WTC11 (cell line): Measurements from ENCODE around the gene STN1. TPM values are rescaled to one million over a fixed set of nuclear protein-coding genes. Genes with fewer than 3 reads are reported as not detected.

Source experiments
- ATAC-seq: fragments of 200-7000 bp; cut with Tn5 transposase; 2 replicates; pipeline ENCODE4 v1.10.0; 2021; ENCODE audit warnings: mild to moderate bottlenecking, moderate library complexity
- CTCF ChIA-PET: fragments of 300-600 bp; sonication (Branson Sonifier 250); formaldehyde crosslinking; loops from one replicate; lab custom pipeline; 2021; ENCODE audit warnings: antibody characterized with exemption; lab: Charles Lee
- POLR2A ChIA-PET: fragments of 350-600 bp; sonication (Branson Sonifier 250); formaldehyde crosslinking; loops from one replicate; lab custom pipeline; 2021; ENCODE audit warnings: antibody characterized with exemption; lab: Charles Lee
- DNase-seq: peaks from one replicate; pipeline ENCODE4 v3.0.0; 2021; ENCODE audit warnings: low spot score
- H3K27ac Mint-ChIP-seq: 2 replicates; pipeline ENCODE4 v1.8.0; 2021; ENCODE audit warnings: mixed read lengths
- H3K27me3 Mint-ChIP-seq: 2 replicates; pipeline ENCODE4 v1.8.0; 2021; ENCODE audit warnings: low read depth, mild to moderate bottlenecking, moderate library complexity, mixed read lengths
- H3K36me3 Mint-ChIP-seq: 2 replicates; pipeline ENCODE4 v1.8.0; 2021; ENCODE audit warnings: mixed read lengths
- H3K4me1 Mint-ChIP-seq: 2 replicates; pipeline ENCODE4 v1.8.0; 2022; ENCODE audit warnings: mixed read lengths
- H3K4me3 Mint-ChIP-seq: 2 replicates; pipeline ENCODE4 v1.8.0; 2021; ENCODE audit warnings: mild to moderate bottlenecking, moderate library complexity, mixed read lengths
- H3K9me3 Mint-ChIP-seq: 2 replicates; pipeline ENCODE4 v1.8.0; 2021; ENCODE audit warnings: mixed read lengths
- ATF6 ChIP-seq: sonication (generic); formaldehyde crosslinking; IDR thresholded peaks from 2 replicates; pipeline ENCODE4 v1.8.1; 2023; ENCODE audit warnings: mild to moderate bottlenecking, missing genetic modification reagents
- CREM ChIP-seq: sonication (generic); formaldehyde crosslinking; IDR thresholded peaks from 2 replicates; pipeline ENCODE4 v1.8.1; 2022; ENCODE audit warnings: mild to moderate bottlenecking, missing genetic modification reagents, moderate library complexity
- ELF4 ChIP-seq: sonication (generic); formaldehyde crosslinking; IDR thresholded peaks from 2 replicates; pipeline ENCODE4 v1.8.1; 2022; ENCODE audit warnings: low read depth, mild to moderate bottlenecking, moderate library complexity, missing genetic modification reagents
- ETV6 ChIP-seq: sonication (generic); formaldehyde crosslinking; IDR thresholded peaks from 2 replicates; pipeline ENCODE4 v1.8.1; 2022; ENCODE audit warnings: mild to moderate bottlenecking, missing genetic modification reagents
- FOXJ3 ChIP-seq: sonication (generic); formaldehyde crosslinking; IDR thresholded peaks from 2 replicates; pipeline ENCODE4 v1.9.0; 2021; ENCODE audit warnings: missing genetic modification reagents, mild to moderate bottlenecking, borderline replicate concordance
- GABPB1 ChIP-seq: sonication (generic); formaldehyde crosslinking; IDR thresholded peaks from 2 replicates; pipeline ENCODE4 v1.8.1; 2023; ENCODE audit warnings: mild to moderate bottlenecking, missing genetic modification reagents
- NFYB ChIP-seq: sonication (generic); formaldehyde crosslinking; conservative IDR thresholded peaks from 2 replicates; pipeline ENCODE4 v1.8.0; 2022; ENCODE audit warnings: low read depth, missing genetic modification reagents
- NR1H2 ChIP-seq: sonication (generic); formaldehyde crosslinking; IDR thresholded peaks from 2 replicates; pipeline ENCODE4 v1.9.0; 2021; ENCODE audit warnings: mild to moderate bottlenecking, moderate library complexity, missing genetic modification reagents
- NR2C2 ChIP-seq: sonication (generic); formaldehyde crosslinking; IDR thresholded peaks from 2 replicates; pipeline ENCODE4 v1.8.0; 2022; ENCODE audit warnings: mild to moderate bottlenecking, missing genetic modification reagents
- OVOL2 ChIP-seq: fragments of 250-450 bp; sonication (Bioruptor Pico); IDR thresholded peaks from 2 replicates; pipeline ENCODE4 v1.9.0; 2021; ENCODE audit warnings: mild to moderate bottlenecking, borderline replicate concordance
- RELA ChIP-seq: sonication (generic); formaldehyde crosslinking; IDR thresholded peaks from 2 replicates; pipeline ENCODE4 v1.8.1; 2022; ENCODE audit warnings: missing genetic modification reagents, mild to moderate bottlenecking, borderline replicate concordance
- RORB ChIP-seq: fragments of 250-450 bp; sonication (Bioruptor Pico); IDR thresholded peaks from 2 replicates; pipeline ENCODE4 v1.9.0; 2021; ENCODE audit warnings: mild to moderate bottlenecking
- SP1 ChIP-seq: sonication (generic); formaldehyde crosslinking; conservative IDR thresholded peaks from 2 replicates; pipeline ENCODE4 v1.8.1; 2022; ENCODE audit warnings: missing genetic modification reagents
- TCF7 ChIP-seq: sonication (generic); formaldehyde crosslinking; IDR thresholded peaks from 2 replicates; pipeline ENCODE4 v1.8.0; 2022; ENCODE audit warnings: mild to moderate bottlenecking, low read depth, missing genetic modification reagents, moderate library complexity
- TEAD1 ChIP-seq: sonication (generic); formaldehyde crosslinking; IDR thresholded peaks from 2 replicates; pipeline ENCODE4 v1.8.0; 2022; ENCODE audit warnings: mild to moderate bottlenecking, missing genetic modification reagents
- ZBTB21 ChIP-seq: sonication (generic); formaldehyde crosslinking; IDR thresholded peaks from 2 replicates; pipeline ENCODE4 v1.8.1; 2023; ENCODE audit warnings: mild to moderate bottlenecking, missing genetic modification reagents, borderline replicate concordance
- ZNF138 ChIP-seq: sonication (generic); formaldehyde crosslinking; conservative IDR thresholded peaks from 2 replicates; pipeline ENCODE4 v1.8.1; 2022; ENCODE audit warnings: mild to moderate bottlenecking, moderate library complexity, missing genetic modification reagents
- ZNF232 ChIP-seq: sonication (generic); formaldehyde crosslinking; IDR thresholded peaks from 2 replicates; pipeline ENCODE4 v1.8.0; 2022; ENCODE audit warnings: mild to moderate bottlenecking, missing genetic modification reagents
- ZNF396 ChIP-seq: fragments of 250-450 bp; sonication (Bioruptor Pico); IDR thresholded peaks from 2 replicates; pipeline ENCODE4 v1.8.0; 2021; ENCODE audit warnings: mild to moderate bottlenecking, moderate library complexity, borderline replicate concordance
- ZNF416 ChIP-seq: fragments of 250-450 bp; sonication (Bioruptor Pico); IDR thresholded peaks from 2 replicates; pipeline ENCODE4 v1.9.0; 2021; ENCODE audit warnings: mild to moderate bottlenecking, inconsistent platforms
- total RNA-seq: library from RNA; stranded (reverse); gene quantifications from 3 replicates; pipeline ENCODE4 v1.2.3, GENCODE V29; 2021
- TF ChIP-seq, protein P1 (sequence below): sonication (generic); formaldehyde crosslinking; conservative IDR thresholded peaks from 2 replicates; pipeline ENCODE4 v1.8.1; 2022; ENCODE audit warnings: mild to moderate bottlenecking, missing genetic modification reagents
- TF ChIP-seq, protein P2 (sequence below): sonication (generic); formaldehyde crosslinking; IDR thresholded peaks from 2 replicates; pipeline ENCODE4 v1.8.1; 2022; ENCODE audit warnings: mild to moderate bottlenecking, missing genetic modification reagents, moderate library complexity, borderline replicate concordance
- TF ChIP-seq, protein P3 (sequence below): sonication (generic); formaldehyde crosslinking; IDR thresholded peaks from 2 replicates; pipeline ENCODE4 v1.8.0; 2022; ENCODE audit warnings: mild to moderate bottlenecking, missing genetic modification reagents
- TF ChIP-seq, protein P4 (sequence below): fragments of 200-600 bp; IDR thresholded peaks from 2 replicates; pipeline ENCODE4 v1.8.0; 2022; ENCODE audit warnings: antibody characterized with exemption

The STN1 gene
- total RNA-seq, 1 experiment from 2014 or later = 13.9 TPM

GRCh38 chr10:103836273-103836672, 81.7 kb downstream of the STN1 start:
- Mint-ChIP-seq H3K27me3 (no peaks in the 10 kb centered on the region), H3K27ac (no peak overlapping the region; the same call in 1 of the 2 replicates), H3K4me1 (peaks cover 72% of the 10 kb centered on the region), H3K4me3 (no peak overlapping the region), H3K9me3 (peaks cover 12% of the 10 kb centered on the region), H3K36me3 (peaks cover 16% of the 10 kb centered on the region)
- POLR2A ChIA-PET = no interaction called here
- ATAC-seq = no peak
- no peak for DNase-seq
- no peak for TF ChIP-seq NFYB (CRISPR knock-in tag)
- no peak for TF ChIP-seq CREM (CRISPR knock-in tag)
- TF ChIP-seq FOXJ3 (CRISPR knock-in tag) = no peak
- TF ChIP-seq, protein P1, sequence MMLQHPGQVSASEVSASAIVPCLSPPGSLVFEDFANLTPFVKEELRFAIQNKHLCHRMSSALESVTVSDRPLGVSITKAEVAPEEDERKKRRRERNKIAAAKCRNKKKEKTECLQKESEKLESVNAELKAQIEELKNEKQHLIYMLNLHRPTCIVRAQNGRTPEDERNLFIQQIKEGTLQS = no peak
- no peak for TF ChIP-seq NR1H2 (CRISPR knock-in tag)
- no peak for TF ChIP-seq TCF7 (CRISPR knock-in tag)
- no peak for TF ChIP-seq ZNF416 (CRISPR knock-in tag)
- no peak for TF ChIP-seq ZNF138
- no peak for TF ChIP-seq ZNF396
- TF ChIP-seq GABPB1 (CRISPR knock-in tag) = no peak
- CTCF ChIA-PET = interaction anchor here (1.2 to 2.0 kb wide), 2 partner anchors 12 to 123 kb away, joined by 4 read pairs; no protein-coding TSS in a partner anchor

GRCh38 chr10:103835096-103836050, 82.6 kb downstream of the STN1 start:
- H3K27ac Mint-ChIP-seq = 0 out of 2 replicates have a peak overlapping the region, but pooled peaks have one; percentile 18

More at GRCh38 chr10:103835096-103836050, 82.6 kb downstream of the STN1 start:
- ATAC-seq (no peak), DNase-seq (no peak)
- no peak overlapping the region for H3K4me3 Mint-ChIP-seq
- ChIA-PET CTCF (interaction anchor here (1.0 to 1.2 kb wide), 2 partner anchors 13 to 122 kb away, joined by 3 to 4 read pairs; no protein-coding TSS in a partner anchor), POLR2A (no interaction called here)
- H3K27me3 Mint-ChIP-seq = no peaks in the 10 kb centered on the region
- peaks cover 16% of the 10 kb centered on the region for H3K36me3 Mint-ChIP-seq
- H3K4me1 Mint-ChIP-seq = peaks cover 66% of the 10 kb centered on the region
- H3K9me3 Mint-ChIP-seq = peaks cover 12% of the 10 kb centered on the region
- TF ChIP-seq ATF6 (CRISPR knock-in tag) (no peak), TEAD1 (CRISPR knock-in tag) (no peak), ZBTB21 (no peak), RORB (no peak), NR2C2 (CRISPR knock-in tag) (no peak), OVOL2 (CRISPR knock-in tag) (no peak), ELF4 (CRISPR knock-in tag) (no peak), ZNF232 (CRISPR knock-in tag) (no peak), ETV6 (CRISPR knock-in tag) (no peak), RELA (CRISPR knock-in tag) (no peak), SP1 (no peak), ZNF396 (no peak)
- TF ChIP-seq, protein P2, sequence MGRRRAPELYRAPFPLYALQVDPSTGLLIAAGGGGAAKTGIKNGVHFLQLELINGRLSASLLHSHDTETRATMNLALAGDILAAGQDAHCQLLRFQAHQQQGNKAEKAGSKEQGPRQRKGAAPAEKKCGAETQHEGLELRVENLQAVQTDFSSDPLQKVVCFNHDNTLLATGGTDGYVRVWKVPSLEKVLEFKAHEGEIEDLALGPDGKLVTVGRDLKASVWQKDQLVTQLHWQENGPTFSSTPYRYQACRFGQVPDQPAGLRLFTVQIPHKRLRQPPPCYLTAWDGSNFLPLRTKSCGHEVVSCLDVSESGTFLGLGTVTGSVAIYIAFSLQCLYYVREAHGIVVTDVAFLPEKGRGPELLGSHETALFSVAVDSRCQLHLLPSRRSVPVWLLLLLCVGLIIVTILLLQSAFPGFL = no peak
- TF ChIP-seq, protein P3, sequence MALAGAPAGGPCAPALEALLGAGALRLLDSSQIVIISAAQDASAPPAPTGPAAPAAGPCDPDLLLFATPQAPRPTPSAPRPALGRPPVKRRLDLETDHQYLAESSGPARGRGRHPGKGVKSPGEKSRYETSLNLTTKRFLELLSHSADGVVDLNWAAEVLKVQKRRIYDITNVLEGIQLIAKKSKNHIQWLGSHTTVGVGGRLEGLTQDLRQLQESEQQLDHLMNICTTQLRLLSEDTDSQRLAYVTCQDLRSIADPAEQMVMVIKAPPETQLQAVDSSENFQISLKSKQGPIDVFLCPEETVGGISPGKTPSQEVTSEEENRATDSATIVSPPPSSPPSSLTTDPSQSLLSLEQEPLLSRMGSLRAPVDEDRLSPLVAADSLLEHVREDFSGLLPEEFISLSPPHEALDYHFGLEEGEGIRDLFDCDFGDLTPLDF (CRISPR knock-in tag) = no peak
- TF ChIP-seq, protein P4, sequence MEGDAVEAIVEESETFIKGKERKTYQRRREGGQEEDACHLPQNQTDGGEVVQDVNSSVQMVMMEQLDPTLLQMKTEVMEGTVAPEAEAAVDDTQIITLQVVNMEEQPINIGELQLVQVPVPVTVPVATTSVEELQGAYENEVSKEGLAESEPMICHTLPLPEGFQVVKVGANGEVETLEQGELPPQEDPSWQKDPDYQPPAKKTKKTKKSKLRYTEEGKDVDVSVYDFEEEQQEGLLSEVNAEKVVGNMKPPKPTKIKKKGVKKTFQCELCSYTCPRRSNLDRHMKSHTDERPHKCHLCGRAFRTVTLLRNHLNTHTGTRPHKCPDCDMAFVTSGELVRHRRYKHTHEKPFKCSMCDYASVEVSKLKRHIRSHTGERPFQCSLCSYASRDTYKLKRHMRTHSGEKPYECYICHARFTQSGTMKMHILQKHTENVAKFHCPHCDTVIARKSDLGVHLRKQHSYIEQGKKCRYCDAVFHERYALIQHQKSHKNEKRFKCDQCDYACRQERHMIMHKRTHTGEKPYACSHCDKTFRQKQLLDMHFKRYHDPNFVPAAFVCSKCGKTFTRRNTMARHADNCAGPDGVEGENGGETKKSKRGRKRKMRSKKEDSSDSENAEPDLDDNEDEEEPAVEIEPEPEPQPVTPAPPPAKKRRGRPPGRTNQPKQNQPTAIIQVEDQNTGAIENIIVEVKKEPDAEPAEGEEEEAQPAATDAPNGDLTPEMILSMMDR = no peak
